Dermis blood vessel endothelial cell (primary cell): Measurements from ENCODE around the gene SLC6A18. TPM values are rescaled to one million over a fixed set of nuclear protein-coding genes. Genes with fewer than 3 reads are reported as not detected.

Experiments
- DNase-seq: peaks from one replicate; pipeline ENCODE4 v3.0.0; 2010
- total RNA-seq: library from RNA; depleted of rRNA; stranded (reverse); fragments of >200 nt; gene quantifications from 2 replicates; pipeline ENCODE4 v1.2.3, GENCODE V29; 2014

The SLC6A18 gene
- total RNA-seq, 1 donor from 2014 or later: not detected

GRCh38 chr5:1203968-1204692 lies 21.1 kb upstream of the SLC6A18 start:
- DNase-seq: no peak

GRCh38 chr5:1204693-1205242 lies 20.4 kb upstream of the SLC6A18 start:
- DNase-seq: peak; percentile 27

GRCh38 chr5:1205255-1206180 lies 19.7 kb upstream of the SLC6A18 start:
- no peak for DNase-seq

GRCh38 chr5:1206521-1207412 lies 18.4 kb upstream of the SLC6A18 start:
- no peak for DNase-seq

- no peak for DNase-seq
These were observed 17.6 kb upstream of the SLC6A18 start for GRCh38 chr5:1207555-1207954.

GRCh38 chr5:1208221-1208742 lies 16.9 kb upstream of the SLC6A18 start:
- DNase-seq: no peak

- peak; percentile 66 for DNase-seq
These were observed 16.3 kb upstream of the SLC6A18 start for GRCh38 chr5:1208743-1209488.

GRCh38 chr5:1209489-1209852 lies 15.7 kb upstream of the SLC6A18 start:
- DNase-seq: no peak

GRCh38 chr5:1209896-1210776 lies 15.0 kb upstream of the SLC6A18 start:
- DNase-seq: no peak

- DNase-seq: no peak
These were observed 14.3 kb upstream of the SLC6A18 start for GRCh38 chr5:1210832-1211251.

GRCh38 chr5:1211701-1212100 lies 13.5 kb upstream of the SLC6A18 start:
- DNase-seq: no peak

- no peak for DNase-seq
These were observed 12.9 kb upstream of the SLC6A18 start for GRCh38 chr5:1212271-1212670.

- no peak for DNase-seq
These were observed 12.3 kb upstream of the SLC6A18 start for GRCh38 chr5:1212881-1213280.

GRCh38 chr5:1213508-1214162 lies 11.5 kb upstream of the SLC6A18 start:
- DNase-seq: no peak

GRCh38 chr5:1214163-1214935 lies 10.8 kb upstream of the SLC6A18 start:
- DNase-seq: no peak

- DNase-seq: no peak
These were observed 10.3 kb upstream of the SLC6A18 start for GRCh38 chr5:1214936-1215220.

GRCh38 chr5:1215320-1216096 lies 9.7 kb upstream of the SLC6A18 start:
- no peak for DNase-seq

GRCh38 chr5:1216211-1216917 lies 8.8 kb upstream of the SLC6A18 start:
- no peak for DNase-seq
